Endometrial microvascular endothelial cells (primary cell): ENCODE results near the gene C1QL1. TPM values are rescaled to one million over a fixed set of nuclear protein-coding genes. Genes with fewer than 3 reads are reported as not detected.

Source experiments
- in situ Hi-C: cut with HindIII; loops from 2 replicates; pipeline ENCODE4 v1.10.0; 2017; ENCODE audit warnings: low sequenced_read_pairs, low pct_unique_long_range_greater_than_20kb; ENCODE audit errors: inconsistent ontology term
- total RNA-seq: library from RNA; depleted of rRNA; stranded (reverse); fragments of >200 nt; gene quantifications from one replicate; pipeline ENCODE4 v1.2.3, GENCODE V29; 2015; ENCODE audit errors: inconsistent ontology term

The C1QL1 gene
- total RNA-seq, 1 donor from 2014 or later: not detected

DNA sequence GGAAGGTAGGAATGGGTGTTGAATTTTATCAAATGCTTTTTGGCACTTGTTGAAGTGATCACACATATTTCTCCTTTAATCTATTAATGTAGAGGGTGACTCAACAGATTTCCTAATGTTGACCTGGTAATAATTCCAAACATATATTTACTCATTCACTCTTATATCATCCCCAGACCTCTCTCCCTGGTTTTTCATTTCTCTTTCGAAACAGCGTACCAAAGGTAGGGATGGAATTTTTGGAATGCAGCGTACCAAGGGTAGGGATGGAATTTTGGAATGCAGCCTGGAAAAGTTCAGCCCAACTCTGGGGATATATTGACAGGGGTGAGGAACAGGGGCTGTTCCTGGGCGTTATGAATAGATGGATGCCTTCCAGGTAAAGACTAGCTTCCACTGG lies 27.8 kb downstream of the C1QL1 start:
- in situ Hi-C loops: no loop called here

DNA sequence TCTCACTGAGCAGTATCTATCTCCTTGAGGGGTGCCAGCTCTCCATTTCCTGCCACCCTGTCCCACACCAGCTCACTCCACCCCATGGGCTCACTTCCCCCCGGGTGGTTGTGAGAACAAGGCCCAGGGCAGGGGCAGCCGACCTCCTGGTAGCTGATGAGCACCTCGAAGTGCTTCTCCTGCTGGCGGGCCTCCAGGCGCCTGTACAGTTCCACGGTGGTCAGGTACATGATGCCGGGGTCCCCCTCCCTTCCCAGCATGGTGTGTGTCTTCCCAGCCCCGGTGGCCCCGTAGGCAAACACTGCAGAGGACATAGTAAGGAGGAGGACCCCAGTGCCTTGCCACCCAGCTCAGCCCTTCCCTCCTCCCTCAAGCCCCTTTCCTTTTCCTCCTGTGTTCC lies 33.0 kb downstream of the C1QL1 start:
- in situ Hi-C loops: no loop called here

GRCh38 chr17:44934745-44935105 lies 33.4 kb downstream of the C1QL1 start:
- in situ Hi-C loops: no loop called here

GRCh38 chr17:44933824-44934744 lies 34.0 kb downstream of the C1QL1 start:
- in situ Hi-C loops: no loop called here

- in situ Hi-C loops: no loop called here
These were observed 35.4 kb downstream of the C1QL1 start for GRCh38 chr17:44932787-44933097.

- in situ Hi-C loops: no loop called here
These were observed 35.9 kb downstream of the C1QL1 start for GRCh38 chr17:44932096-44932786.

GRCh38 chr17:44931376-44931775 lies 36.7 kb downstream of the C1QL1 start:
- in situ Hi-C loops: no loop called here

DNA sequence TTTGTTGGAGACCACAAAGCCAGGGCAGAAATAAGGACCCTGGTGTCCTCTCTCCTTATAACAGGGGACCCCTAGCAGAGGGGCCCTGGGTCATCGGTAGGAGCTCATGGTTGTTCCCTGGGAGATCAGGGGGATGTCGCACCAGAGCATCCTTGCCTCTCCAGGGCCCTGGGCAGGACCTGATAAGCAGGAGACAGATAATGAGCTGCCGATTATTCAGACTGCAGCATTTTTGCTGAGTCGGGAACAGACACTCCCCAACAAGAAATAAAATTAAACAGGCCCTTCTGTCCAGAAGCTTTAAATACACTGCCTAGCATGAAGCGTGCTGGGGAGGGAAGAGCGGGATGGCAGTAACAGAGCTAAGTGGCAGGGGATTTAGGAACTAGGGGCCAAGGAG lies 37.4 kb downstream of the C1QL1 start:
- in situ Hi-C loops: no loop called here

- in situ Hi-C loops: no loop called here
These were observed 39.0 kb downstream of the C1QL1 start for GRCh38 chr17:44928950-44929720.

DNA sequence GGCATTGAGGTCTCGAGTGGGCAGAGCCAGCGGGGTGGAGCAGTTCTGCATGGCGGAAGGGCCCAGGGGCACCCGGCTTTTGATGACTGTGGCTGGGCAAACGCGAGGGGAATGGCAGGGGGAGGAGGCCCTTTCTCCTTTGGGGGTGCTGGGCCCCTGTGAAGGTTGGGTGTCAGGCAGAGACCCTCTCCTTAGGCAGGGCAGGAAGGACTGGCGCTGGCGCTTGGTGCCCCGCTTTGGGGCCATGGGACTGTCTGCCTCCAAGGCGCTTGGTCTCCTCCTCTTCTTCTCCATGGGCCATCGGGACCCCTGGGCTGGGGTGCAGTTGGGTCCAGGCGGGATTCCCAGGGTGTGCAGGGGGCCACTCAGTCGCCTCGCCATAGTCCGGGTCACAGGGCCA lies 40.0 kb downstream of the C1QL1 start:
- in situ Hi-C loops: no loop called here

- in situ Hi-C loops: no loop called here
These were observed 40.4 kb downstream of the C1QL1 start for GRCh38 chr17:44927696-44928095.

GRCh38 chr17:44926821-44927525 lies 41.1 kb downstream of the C1QL1 start:
- in situ Hi-C loops: no loop called here

DNA sequence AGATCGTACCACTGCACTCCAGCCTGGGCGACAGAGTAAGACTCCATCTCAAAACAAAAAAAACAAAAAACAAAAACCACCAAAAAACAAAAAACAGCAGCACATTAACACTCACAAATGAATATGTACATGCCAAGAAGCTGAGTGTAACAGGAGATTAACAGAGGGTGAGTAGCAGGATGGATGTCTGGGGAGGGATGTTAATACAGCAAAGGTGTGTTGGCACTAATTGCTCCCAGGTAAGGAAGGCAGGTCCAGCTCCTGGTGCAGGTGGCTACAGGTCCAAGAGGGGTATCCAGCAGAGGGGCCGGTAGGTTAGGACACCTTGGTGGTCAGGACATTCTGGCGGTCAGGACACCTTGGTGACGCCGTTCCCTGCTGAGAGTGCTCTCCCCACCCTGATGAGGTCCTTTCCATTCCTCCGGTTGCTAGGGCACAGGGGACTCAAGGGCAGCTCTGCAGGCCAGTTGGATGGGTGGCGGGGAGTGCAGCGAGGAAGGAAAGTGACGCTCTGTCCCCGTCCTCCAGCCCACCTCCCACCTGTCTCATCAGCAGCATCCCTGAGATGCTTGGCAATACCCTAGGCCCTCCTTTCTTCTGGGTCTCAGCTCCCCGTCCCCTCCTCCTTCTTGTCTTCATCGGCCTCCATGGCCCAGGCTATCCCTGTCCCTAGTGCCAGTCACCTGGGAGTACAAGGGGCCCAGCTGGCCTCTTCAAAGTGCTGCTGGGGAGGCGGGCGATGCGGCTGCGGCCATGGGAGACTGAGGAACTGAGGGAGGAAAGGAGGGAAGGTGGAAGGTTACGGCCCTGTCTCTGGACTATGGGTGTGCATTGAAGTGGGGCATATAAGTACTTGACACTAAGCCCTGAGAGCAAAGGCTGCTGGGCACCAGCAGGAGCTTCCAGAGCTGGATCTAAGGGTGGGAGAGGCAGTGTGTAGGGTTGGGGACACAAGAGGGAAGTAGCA lies 42.1 kb downstream of the C1QL1 start:
- in situ Hi-C loops: no loop called here

GRCh38 chr17:44924107-44924544 lies 44.0 kb downstream of the C1QL1 start:
- in situ Hi-C loops: no loop called here

DNA sequence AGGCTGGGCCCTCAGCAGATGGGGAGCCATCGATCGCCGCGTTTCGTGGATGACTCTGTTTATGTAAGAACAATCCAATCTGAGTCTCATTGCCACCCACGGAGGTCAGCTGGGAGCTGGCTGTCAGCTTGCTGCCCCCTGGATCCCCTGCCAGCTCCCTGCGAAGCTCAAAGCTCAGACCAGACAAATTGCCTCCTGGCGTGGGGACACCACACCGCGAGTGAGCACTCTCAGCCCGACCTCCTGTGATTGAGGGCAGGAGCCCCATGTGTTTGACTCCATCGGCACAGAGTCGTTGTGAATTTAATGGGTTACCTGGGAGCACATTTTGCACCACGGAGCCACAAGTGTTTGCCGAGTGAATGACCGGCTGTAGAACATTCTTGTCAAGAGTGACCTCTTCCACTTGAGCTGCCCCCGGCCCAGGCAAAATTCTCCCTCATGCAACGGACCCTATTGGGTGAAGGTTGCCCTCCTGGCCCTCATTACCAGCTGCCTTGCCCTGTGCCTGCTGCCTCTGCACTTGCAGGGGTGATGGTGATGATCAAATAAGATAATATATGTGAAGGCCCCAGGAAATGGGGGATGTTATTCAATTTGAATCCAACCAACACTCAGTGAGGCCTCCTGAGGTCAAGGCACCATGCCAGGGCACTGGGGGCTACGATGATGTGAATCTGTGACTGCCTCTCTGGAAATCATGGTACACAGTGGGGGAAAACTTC lies 45.2 kb downstream of the C1QL1 start:
- in situ Hi-C loops: no loop called here

DNA sequence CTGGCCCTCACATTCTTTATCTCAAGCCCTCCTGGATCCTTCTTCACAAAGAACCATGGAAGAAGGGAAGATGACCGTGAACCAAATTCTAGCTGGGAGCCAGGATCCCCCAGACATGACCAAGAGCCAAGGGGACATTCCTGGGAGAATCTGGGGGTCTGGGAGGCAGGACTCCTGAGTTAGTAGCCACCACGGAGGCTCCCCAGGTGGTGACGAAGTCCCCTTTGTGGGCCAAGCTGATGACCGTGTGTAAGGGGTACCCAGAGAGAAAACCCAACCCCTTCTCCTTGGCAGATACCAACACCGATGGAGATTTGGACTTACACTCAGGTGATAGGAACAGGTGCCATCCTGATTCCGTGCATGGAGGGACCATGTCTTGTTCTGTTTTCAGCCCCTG lies 46.0 kb downstream of the C1QL1 start:
- in situ Hi-C loops: no loop called here

DNA sequence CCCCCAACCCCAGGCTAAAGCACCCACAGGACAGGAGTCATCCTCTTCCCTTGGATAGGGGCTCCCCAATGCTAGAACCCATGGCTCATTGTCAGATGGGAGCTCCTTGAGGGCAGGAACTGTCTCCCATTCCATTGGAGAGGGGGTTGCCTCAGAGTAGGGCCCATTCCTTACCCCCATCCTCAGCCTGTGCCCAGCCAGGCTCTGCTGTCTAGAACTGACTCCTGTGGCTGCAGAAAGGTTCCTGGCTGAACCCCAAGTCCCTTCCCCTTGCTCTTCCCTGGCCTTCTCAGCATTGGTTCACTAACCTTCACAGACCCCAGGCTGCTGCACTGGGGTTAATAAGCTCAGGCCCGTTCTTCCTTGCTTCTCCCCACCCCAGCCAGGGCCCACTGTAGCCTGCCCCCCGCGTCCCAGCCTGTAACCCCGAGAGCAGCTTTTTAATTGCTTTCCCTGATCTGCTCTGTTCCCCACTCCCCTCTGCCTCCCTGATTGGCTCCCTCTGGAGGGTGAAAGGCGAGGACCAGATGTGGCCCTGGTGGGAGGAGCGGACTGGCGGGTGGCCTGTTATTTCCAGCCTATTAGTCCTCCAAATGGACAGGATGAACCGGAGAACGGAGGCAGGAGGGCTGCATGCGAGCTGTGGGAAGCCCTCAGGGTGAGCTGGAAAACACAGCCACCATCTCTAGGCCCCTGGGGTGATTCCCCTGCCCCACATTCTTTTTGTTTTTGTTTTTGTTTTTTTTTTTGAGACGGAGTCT lies 46.8 kb downstream of the C1QL1 start:
- in situ Hi-C loops: no loop called here
